ENCODE measurements around the gene SLC27A4.

The SLC27A4 gene

DNA sequence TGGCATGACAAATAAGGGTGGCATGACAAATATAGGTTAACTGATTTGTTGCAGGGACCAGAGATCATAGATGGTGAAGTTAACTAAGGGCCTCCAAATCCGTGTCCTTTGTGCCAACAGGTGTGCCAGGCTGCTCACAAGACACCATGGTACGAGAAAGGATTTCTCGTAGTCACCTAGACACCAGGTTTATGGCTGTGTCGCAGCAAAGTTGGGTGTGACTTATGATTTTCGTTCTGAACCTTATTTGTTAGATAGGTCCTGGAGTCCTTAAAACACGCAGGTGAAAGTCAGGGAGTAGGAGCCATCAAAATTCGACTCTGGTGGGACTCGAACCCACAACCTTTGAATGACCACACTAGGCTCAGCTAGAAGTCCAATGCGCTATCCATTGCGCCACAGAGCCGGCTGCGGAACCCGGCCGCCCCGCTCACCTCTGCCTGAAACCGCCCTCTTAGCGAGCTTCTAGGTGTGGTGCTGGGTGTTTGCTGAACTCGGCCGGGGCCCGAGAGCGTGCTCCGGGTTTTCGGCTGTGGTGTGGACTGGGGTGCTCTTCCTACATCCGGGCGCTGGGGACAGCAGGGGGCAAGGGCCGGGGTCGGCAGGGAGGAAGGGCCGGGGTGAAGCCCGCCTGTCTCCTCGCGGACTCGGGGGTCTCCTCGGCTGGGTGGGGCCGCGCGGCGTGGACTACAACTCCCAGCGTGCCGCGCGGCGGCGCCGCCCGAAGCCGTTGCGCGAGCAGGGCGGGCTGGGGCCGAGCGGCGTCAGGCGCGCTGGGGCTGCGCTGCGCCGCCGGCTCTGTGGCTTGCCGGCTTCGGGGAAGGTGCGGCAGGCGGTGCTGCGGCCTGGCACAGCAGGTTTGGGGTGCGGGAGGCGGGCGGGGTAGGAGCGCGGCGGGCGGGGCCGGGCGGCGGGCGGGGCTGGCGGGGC is at the start of gene SLC27A4:
SLC27A4 (plus strand) TSS at position 767 of the 930 bp plus-strand sequence. CDS start 2,606 bp downstream, outside the sequence.
- DNase-seq (ENCODE audit: low read depth), result peak; percentile 68

DNA sequence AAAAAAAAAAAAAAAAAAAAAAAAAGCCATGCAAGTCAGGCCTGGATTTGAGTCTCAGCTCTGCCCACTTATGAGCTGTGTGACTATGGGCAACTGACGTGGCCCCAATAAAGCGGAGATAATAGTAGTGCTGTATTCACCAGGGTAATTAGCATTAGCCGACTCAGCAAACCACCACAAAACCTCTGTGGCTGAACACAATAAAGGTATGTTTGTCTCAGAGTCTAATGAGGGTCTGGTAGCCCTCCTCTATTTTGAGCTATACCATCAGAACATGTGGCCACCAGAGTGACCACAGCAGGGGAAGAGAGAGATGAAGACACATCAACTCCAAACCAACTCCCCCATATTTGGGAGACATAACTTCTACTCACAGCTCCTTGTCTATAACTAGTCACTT is 48.3 kb upstream of the SLC27A4 start:
- no peak for DNase-seq (ENCODE audit: low read depth)

DNA sequence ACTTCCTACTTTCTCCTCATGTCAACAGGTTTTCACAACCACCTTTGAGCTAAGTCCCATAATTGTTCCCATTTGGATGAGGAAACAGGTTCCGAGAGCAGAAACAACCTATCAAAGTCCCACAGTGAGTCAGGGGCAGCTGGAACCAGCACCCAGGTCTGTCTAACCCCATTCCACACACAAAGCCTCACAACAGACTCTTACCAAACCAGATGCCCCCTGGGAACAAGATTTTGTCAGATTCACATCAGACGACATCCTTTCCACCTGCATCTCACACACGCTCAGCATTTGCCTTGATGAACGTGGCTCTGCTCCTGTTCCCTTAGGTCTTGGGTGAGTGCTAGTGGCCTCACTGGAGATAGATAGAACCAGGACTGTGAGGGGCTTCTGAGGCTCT is 47.2 kb upstream of the SLC27A4 start:
- no peak for DNase-seq (ENCODE audit: low read depth)

DNA sequence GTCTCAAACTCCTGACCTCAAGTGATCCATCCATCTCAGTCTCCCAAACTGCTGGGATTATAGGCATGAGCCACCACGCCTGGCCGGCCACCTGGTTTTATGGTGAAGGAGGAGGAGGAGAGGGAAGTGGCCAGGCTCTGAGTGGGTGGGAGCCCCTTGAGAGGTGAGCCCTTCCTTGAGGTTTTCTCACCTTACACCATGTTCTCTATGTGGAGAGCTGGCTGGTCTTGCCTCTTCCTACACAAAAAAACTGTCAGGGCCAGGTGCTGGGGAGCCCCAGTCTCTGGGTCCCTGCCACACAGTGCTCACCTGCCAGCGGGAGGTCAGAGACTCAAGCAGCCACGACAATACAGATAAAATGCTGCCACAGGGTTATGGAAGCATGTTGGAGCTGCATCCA is 46.2 kb upstream of the SLC27A4 start:
- DNase-seq (ENCODE audit: low read depth), result no peak

DNA sequence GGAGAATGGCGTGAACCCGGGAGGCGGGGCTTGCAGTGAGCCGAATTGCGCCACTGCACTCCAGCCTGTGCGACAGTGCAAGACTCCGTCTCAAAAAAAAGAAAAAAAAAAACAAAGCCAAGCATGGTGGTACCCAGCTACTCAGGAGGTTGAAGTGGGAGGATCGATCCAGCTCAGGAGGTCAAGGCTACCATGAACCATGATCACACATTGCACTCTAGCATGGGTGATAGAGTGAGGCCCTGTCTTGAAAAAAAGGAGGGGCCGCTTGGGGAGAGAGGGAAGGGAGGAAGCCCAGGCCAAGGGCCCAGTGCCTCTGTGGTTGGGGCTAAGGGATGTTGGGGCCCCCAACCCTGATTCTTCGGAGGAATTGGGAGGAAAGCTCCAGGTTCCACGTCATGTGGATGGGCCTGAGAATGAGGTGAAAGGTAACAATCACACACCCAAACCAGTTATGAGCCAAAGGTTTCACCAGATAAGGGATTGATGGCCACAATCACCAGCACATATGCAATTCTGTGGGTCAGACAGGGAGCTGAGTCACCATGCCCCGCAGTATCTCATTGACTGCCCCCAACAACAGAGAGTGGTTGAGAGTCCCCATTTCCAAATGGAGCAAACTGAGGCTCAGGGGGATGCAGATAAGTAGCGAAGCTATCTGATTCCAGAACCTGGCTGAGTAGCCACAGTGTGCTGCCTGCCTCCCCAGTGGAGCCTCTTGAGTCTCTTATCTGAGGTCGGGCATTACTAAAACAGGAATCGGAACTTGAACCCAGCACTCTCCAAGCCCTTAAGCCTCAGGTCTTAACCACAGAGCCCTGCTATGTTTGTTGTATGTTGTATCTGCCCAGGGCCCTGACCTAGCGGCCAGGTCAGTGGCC is 43.7 kb upstream of the SLC27A4 start:
- no peak for DNase-seq (ENCODE audit: low read depth)

DNA sequence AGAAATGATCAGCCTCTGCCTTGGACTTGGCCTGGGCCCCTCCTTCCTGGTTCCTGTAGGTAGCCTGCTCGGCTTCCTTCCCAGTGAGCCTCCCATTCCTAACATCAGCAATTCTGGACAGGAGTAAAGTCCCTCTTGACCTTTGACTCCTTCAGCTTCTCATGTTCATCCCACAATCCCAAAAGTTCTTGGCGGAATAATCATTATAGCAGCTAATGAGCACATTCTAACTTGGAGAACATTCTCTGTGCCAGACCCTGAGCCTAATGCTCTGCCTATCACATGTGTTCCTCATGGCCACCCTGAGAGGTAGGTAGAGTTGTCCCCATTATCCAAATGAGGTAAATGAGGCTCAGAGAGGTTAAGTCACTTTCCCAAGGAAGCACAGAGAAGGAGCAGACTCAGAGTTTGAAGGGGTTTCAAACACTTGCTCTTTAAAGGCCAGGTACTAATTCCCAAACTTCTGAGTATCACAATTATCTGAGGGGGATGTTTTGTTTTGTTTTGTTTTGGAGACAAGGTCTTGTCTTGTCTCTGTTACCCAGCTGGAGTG is 43.0 kb upstream of the SLC27A4 start:
- no peak for DNase-seq (ENCODE audit: low read depth)

DNA sequence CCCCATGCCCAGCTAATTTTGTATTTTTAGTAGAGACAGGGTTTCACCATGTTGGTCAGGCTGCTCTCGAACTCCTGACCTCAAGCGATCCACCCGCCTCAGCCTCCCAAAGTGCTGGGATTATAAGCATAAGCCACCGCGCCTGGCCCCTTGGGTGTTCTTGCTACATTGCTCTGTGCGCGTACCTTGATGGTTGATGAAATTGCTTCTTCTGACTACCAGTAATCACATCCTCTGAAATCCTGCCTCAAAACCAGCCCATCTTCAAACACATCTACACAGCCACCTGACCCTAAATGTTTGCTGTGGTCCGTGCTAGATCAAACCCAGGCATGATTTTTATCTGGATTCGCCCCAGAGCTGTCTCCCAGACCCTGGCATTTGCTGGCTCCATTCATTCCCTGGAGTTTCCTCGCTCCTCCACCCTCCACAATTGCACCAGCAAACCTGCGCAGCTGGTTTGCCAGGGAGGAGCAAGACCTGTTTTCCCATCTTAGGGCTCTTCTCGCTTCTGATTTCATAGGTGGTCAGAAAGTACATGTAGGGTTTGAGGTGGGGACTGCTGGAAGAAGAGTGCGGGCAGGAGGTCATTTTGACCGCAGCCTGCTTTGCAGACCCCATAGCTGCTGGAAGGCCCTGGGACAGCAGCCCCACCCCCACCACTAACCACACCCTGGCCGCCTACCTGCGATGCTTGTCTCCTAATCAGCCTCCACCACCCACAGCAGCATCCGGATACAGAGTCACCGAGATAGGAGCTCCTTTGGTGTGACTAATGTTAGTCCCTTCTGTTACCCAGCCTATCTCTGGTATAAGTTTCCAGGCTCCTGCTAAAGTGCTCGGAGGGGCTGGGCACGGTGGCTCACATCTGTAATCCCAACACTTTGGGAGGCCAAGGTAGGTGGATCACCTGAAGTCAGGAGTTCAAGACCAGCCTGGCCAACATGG is 41.5 kb upstream of the SLC27A4 start:
- no peak for DNase-seq (ENCODE audit: low read depth)

DNA sequence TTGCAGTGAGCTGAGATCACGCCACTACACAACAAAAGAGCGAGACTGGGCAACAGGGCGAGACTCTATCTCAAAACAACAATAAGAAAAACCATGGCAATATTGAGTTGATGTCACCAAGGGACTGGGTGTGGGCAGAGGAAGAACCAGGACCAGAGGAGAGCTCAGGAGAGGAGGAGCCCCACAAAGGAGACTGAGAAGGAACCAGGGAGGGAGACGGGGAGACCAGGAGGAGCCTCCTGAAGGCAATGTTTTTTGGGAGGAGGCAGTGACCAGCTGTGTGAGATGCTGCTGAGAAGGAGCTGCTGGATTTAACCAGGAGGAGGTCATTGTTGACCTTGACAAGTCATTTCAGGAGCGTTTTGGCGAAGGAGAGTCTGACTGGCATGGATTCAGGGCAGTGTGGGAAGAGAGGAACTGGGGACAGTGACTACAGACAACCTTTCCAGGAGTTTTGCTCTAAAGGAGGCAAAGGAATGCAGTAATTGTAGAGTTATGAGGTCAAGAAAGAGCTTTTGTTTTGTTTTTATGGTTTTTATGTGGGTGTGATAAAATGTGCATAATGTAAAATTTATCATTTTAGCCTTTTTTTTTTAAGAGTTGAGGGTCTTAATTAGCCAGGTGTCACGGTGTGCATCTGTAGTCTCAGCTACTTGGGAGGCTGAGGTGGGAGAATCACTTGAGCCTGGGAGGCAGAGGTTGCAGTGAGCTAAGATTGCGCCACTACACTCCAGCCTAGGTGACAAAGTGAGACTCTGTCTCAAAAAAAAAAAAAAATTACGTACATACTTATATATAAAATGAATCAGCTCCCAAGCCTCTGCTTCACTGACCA is 36.0 kb upstream of the SLC27A4 start:
- DNase-seq (ENCODE audit: low read depth), result no peak

DNA sequence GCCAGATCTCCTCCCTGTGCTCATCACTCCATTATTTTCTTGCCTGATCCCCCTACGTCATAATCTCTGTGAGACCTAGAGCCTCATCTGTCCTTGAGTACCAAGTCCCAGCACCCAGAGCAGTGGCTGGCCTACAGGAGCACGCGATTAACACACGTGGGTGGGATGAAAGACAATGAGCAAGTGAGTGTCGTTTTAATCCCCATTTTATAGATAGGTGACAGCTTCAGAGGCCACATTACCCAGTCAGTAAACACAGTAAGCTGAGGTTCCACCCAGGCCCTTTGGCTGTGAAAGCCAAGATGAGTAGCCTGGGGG is 35.4 kb upstream of the SLC27A4 start:
- DNase-seq (ENCODE audit: low read depth), result no peak

DNA sequence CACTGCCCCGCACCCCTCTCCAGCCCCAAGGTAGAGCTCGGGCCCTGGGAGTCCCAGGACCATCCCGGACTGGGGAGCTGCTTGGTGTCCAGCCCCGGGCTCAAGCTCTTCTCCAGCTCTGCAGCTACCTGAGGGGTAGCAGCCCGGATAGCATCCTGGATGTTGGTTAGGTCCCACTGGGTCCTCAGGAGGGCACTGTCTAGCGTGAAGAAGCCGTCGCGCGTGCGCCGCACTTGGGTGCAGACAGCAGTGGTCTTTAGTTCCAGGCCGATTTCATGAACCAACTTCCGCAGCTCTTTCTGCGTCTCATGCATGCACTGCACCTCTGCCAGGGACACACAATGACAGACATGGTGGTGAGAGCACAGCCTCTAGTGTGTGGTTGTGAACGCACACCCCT is 30.8 kb upstream of the SLC27A4 start:
- no peak for DNase-seq (ENCODE audit: low read depth)

DNA sequence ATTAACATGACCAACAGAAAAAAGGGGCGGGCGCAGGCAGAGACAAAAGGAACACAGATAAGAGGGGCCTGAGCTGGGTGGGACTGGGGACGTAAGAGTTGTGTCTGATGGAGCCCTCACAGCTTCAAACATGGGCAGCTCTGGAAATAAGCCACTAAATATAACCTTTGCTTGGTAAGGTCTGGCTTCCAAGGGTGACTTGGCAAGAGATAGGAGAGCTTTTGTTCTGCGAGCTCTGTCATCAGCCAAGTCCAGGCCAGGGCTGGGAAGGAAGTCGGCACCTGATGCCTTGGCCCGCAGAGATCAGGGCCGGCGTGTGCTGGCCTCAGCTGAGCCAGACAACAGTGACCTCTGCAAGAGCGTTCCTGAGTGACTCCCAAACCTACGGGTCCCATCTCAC is 29.9 kb upstream of the SLC27A4 start:
- DNase-seq (ENCODE audit: low read depth), result no peak

DNA sequence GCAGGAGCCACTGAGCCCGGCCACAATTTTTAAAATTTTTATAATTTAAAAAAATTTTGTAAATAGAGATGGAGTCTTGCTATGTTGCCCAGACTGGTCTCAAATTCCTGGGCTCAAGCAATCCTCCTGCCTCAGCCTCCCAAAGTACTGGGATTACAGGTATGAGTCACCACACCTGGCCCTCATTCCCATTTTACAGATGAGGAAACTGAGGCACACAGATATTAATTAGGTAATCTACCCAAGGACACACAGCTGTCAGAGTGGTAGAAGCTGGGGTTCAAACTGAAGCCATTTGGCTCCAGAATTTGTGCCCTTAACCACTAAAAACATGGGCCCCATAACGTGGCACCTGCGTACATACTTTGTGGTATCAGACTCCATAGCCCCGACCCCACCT is 25.6 kb upstream of the SLC27A4 start:
- no peak for DNase-seq (ENCODE audit: low read depth)

DNA sequence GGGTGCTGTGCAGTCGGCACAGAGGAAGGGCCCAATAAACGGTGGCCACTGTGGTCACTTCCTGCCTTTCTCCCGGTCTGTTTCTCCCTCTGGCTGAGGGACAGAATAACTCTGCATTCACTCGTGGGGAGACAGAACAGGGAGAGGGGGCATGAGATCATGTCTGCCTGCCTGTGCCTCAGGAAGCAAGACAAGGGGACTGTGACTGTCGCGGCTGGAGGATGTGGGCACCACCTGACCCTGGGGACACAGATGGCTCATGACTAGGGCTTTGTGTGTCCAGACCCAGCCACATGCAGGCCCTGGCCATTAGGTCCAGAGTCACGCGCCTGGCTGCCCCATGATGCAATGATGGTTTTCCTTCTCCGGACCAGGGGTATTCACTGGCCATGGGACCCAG is 23.9 kb upstream of the SLC27A4 start:
- no peak for DNase-seq (ENCODE audit: low read depth)

DNA sequence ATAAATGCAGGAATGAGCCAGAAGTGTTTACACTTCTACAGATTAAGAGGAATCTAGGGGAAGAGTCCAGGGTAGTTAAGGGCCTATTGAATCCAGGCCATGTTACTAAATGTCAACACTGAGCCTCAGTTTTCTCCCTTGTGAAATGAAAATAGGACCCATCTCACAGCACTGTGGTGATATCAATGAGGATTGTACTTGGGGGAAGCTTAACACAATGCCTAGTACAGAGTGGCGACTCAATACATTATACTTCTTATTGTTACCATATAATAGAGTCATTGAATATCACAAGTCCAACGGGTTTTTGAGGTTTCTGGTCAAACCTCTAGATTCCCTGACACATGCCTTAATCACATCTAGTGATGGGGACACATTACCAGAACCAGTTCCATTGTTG is 22.7 kb upstream of the SLC27A4 start:
- no peak for DNase-seq (ENCODE audit: low read depth)

DNA sequence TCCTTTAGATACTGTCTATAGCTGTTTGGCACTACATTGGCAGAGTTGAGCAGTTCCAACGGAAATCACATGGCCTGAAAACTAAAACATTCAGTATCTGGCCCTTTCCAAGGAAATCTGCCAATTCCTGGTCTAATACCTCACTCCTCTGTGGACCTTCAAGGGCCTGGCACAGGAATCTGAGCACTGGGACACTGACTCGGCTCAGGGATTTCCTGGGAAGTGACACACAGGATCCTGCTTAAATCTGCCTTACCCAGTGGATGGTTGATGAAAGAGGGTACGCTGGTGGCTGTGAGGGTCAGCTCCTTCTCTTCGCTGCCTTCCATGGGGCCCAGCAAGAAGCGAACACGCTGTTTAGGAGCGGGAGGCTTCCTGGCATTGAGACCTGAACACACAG is 19.0 kb upstream of the SLC27A4 start:
- no peak for DNase-seq (ENCODE audit: low read depth)

DNA sequence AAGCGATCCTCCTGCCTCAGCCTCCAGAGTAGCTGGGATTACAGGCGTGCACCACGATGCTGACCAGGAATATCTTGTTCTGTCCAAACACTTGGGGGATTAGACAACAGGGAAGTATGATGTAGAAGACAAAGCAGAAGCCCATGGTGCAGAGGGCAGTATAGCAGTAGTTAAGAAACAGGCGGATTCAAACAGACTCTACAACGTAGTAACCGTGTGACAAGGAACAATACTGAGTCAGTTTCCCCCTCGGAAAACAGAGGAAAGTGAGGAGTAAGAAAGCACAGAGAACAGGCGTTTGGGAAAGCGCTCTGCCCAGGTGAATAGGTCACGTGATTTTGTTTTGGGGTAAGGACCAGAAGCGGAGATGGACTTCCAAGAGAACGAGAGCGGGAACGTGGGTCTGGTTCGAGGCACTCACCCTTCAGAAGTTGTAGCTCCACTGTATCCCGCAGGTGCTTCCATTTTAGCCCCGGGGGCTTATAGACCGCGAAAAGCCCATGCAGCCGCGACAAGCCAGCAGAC is 18.4 kb upstream of the SLC27A4 start:
- DNase-seq (ENCODE audit: low read depth), result no peak

DNA sequence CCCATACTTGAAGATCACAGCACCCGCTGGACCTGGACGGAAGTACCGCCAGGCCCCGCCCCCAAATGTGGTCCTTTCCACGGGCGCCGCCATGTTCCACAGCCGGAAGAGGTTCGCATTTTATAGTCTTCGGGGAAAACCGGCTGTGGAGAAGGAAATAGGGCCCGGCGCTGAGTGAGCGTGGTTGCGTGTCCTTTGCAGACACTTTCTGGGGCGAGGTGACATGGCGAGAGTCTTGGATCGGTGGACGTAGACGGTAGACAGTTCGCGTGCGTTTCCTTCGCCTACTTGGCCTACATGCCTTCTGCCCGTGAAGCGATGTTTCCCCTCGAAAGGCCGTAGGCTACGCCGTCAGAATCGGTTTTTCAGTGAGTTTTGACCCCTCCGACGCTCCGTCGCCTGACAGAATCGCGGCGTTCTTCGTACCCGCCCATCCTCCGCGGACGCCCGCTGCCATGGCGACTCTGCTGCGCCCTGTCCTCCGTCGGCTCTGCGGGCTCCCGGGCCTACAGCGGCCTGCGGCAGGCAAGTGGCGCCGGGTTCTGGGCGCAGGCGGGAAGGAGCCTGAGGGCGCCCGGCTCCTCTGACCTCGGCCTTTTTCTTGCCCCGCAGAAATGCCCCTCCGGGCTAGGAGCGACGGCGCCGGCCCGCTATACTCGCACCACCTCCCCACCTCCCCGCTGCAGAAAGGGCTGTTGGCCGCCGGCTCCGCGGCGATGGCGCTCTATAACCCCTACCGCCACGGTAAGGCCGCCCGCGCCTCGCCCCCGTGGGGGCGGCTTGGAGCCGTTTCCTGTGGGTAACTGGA is 17.7 kb upstream of the SLC27A4 start, which contains the start of the genes COQ4 and TRUB2:
COQ4 (plus strand) TSS at position 436 of the 808 bp plus-strand sequence; CDS start at position 456, 20 bp downstream.
TRUB2 (minus strand) TSS at position 44 of the 808 bp plus-strand sequence; CDS start at position 5, 39 bp downstream.
- peak; percentile 89 for DNase-seq (ENCODE audit: low read depth)

DNA sequence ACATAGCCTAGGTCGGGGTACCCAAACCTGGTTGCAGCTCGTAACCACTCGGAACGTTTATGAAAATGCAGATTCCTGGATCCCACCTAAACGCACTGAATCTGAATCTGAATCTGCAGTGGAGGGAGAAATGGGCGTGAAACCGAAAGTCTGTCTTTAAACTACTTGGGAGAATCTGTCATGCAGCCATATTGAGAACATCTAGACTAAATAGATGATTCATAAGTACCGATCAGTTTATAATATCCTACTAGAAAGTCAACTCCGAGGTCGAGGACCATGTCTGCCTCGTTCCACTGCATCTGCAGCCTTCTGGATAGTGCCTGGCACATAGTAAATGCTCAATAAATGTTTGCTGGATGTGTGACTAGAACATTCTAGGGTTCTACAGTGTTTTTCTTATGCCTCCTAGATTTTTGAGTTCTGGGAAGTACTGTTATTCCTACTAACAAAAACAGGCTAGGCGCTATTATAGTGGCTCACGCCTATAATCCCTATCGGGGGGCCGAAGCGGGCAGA is 17.1 kb upstream of the SLC27A4 start:
- DNase-seq (ENCODE audit: low read depth), result no peak

DNA sequence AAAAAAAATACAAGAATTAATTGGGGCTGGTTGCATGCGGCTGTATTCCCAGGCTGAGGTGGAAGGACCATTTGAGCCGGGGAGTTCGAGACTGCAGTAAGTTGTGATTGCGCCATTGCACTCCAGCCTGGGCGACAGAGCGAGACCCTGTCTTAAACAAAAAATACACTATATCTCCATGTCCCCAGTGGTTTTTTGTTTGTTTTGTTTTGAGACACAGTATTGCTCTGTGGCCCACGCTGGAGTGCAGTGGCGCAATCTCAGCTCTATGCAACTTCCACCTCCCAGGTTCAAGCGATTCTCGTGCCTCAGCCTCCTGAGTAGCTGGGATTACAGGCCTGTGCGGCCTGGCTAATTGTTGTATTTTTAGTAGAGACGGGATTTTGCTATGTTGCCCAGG is 16.5 kb upstream of the SLC27A4 start:
- no peak for DNase-seq (ENCODE audit: low read depth)

Measured in activated T-cell treated with anti-CD3 and anti-CD28 coated beads for 1 hour (primary cell).